Trophoblast cell (in vitro differentiated cells and primary cell): Measurements from ENCODE around the gene TLE4.

Experiments used
- DNase-seq, 2 donors: peaks; one replicate each; pipeline ENCODE4 v3.0.0-alpha.2; 2016
- H2AFZ ChIP-seq: 2 replicates; pipeline ENCODE4 v1.6.1; 2013; ENCODE audit warnings: low read length, moderate library complexity, mild to moderate bottlenecking; ENCODE audit not compliant: insufficient read depth, poor library complexity
- H2AK5ac ChIP-seq: 2 replicates; pipeline ENCODE4 v1.6.1; 2013; ENCODE audit warnings: mild to moderate bottlenecking, low read length
- H2BK120ac ChIP-seq: 2 replicates; pipeline ENCODE4 v1.6.1; 2013; ENCODE audit warnings: low read length, mild to moderate bottlenecking, moderate library complexity; ENCODE audit not compliant: insufficient read depth, poor library complexity
- H2BK12ac ChIP-seq: 2 replicates; pipeline ENCODE4 v1.6.1; 2013; ENCODE audit warnings: mild to moderate bottlenecking, low read length, moderate library complexity
- H2BK5ac ChIP-seq: 2 replicates; pipeline ENCODE4 v1.6.1; 2013; ENCODE audit warnings: low read length, low read depth, moderate library complexity, mild to moderate bottlenecking; ENCODE audit not compliant: poor library complexity
- H3K14ac ChIP-seq: 2 replicates; pipeline ENCODE4 v1.6.1; 2013; ENCODE audit warnings: mild to moderate bottlenecking, low read length
- H3K18ac ChIP-seq: 2 replicates; pipeline ENCODE4 v1.6.1; 2013; ENCODE audit warnings: mild to moderate bottlenecking, low read length
- H3K23ac ChIP-seq: 2 replicates; pipeline ENCODE4 v1.6.1; 2013; ENCODE audit warnings: low read length
- H3K27ac ChIP-seq: 2 replicates; pipeline ENCODE4 v1.5.1; 2013; ENCODE audit warnings: low read depth, mild to moderate bottlenecking, inconsistent platforms, low read length, moderate library complexity
- H3K27me3 ChIP-seq: 2 replicates; pipeline ENCODE4 v1.6.1; 2013; ENCODE audit warnings: inconsistent platforms, mild to moderate bottlenecking, low read length, moderate library complexity; ENCODE audit not compliant: insufficient read depth
- H3K36me3 ChIP-seq, 2 experiments: 1 replicate in 1 of 2; 2 replicates in 1 of 2; pipeline ENCODE4 v1.6.1; 2013; ENCODE audit warnings: low read length in 2 of 2, mild to moderate bottlenecking in 2 of 2, moderate library complexity in 1 of 2; ENCODE audit not compliant: insufficient read depth in 2 of 2, control insufficient read depth in 1 of 2
- H3K4ac ChIP-seq: 2 replicates; pipeline ENCODE4 v1.6.1; 2013; ENCODE audit warnings: low read depth, mild to moderate bottlenecking, low read length, moderate library complexity
- H3K4me1 ChIP-seq, 2 experiments: 1 replicate in 1 of 2; 2 replicates in 1 of 2; pipeline ENCODE4 v1.6.1; 2013; ENCODE audit warnings: low read length in 2 of 2, mild to moderate bottlenecking in 2 of 2, moderate library complexity in 1 of 2; ENCODE audit not compliant: insufficient read depth in 2 of 2, control insufficient read depth in 1 of 2
- H3K4me2 ChIP-seq: 2 replicates; pipeline ENCODE4 v1.6.1; 2013; ENCODE audit warnings: inconsistent platforms, mild to moderate bottlenecking, low read length, moderate library complexity
- H3K4me3 ChIP-seq: 2 replicates; pipeline ENCODE4 v1.5.1; 2013; ENCODE audit warnings: mild to moderate bottlenecking, low read depth, low read length, inconsistent platforms
- H3K79me1 ChIP-seq: one replicate; pipeline ENCODE4 v1.6.1; 2013; ENCODE audit warnings: low read length
- H3K79me2 ChIP-seq: 2 replicates; pipeline ENCODE4 v1.6.1; 2013; ENCODE audit warnings: low read length, mild to moderate bottlenecking; ENCODE audit not compliant: control insufficient read depth, insufficient read depth, poor library complexity
- H3K9ac ChIP-seq: 2 replicates; pipeline ENCODE4 v1.6.1; 2013; ENCODE audit warnings: mild to moderate bottlenecking, low read length
- H3K9me3 ChIP-seq: 2 replicates; pipeline ENCODE4 v1.6.1; 2013; ENCODE audit warnings: low read depth, mild to moderate bottlenecking, control low read depth, inconsistent platforms, low read length; ENCODE audit not compliant: insufficient read depth
- H4K12ac ChIP-seq: 2 replicates; pipeline ENCODE4 v1.6.1; 2013; ENCODE audit warnings: low read depth, mild to moderate bottlenecking, low read length, moderate library complexity
- H4K8ac ChIP-seq: 2 replicates; pipeline ENCODE4 v1.6.1; 2013; ENCODE audit warnings: low read depth, mild to moderate bottlenecking, low read length, moderate library complexity
- H4K91ac ChIP-seq: one replicate; pipeline ENCODE4 v1.6.1; 2013; ENCODE audit warnings: low read depth, mild to moderate bottlenecking, low read length, moderate library complexity
- WGBS: extraction: QIAGEN DNeasy Blood & Tissue Kit; methylation state at CpG from one replicate; pipeline ENCODE4 v1.1.7; 2013; ENCODE audit warnings: missing lambda C conversion rate; ENCODE audit not compliant: insufficient read length, insufficient coverage; ENCODE audit errors: extremely low coverage; 5-methylcytosine and 5-hydroxymethylcytosine counted together

Gene TLE4

GRCh38 chr9:79610791-79611614 lies 39.2 kb downstream of the TLE4 start:
- Histone ChIP-seq H2AK5ac (no peak overlapping the region), H2BK12ac (no peak overlapping the region), H3K79me2 (peaks cover 2% of the 10 kb centered on the region), H3K4ac (peak overlapping the region; percentile 83), H3K4me1 (peaks cover 4 to 7% of the 10 kb centered on the region in 2 experiments), H4K12ac (no peak overlapping the region), H3K9ac (no peak overlapping the region), H3K4me3 (no peak overlapping the region), H4K91ac (no peak overlapping the region), H3K4me2 (no peak overlapping the region), H2BK120ac (no peak overlapping the region), H3K27ac (no peak overlapping the region), H3K14ac (no peak overlapping the region), H3K36me3 (peaks cover 0 to 4% of the 10 kb centered on the region in 2 experiments), H2AFZ (no peak overlapping the region), H2BK5ac (no peak overlapping the region), H3K23ac (no peak overlapping the region), H3K9me3 (no peaks in the 10 kb centered on the region), H3K18ac (no peak overlapping the region), H4K8ac (no peak overlapping the region), H3K27me3 (no peaks in the 10 kb centered on the region), H3K79me1 (no peaks in the 10 kb centered on the region)
- WGBS = no CpG with 5 or more reads among the region's 4 CpGs
- peak in 1 of 2 donors; percentile 45 for DNase-seq

- peaks cover 0 to 6% of the 10 kb centered on the region in 2 experiments for H3K36me3 ChIP-seq
- DNase-seq = no peak
- H3K14ac ChIP-seq = no peak overlapping the region
- no peaks in the 10 kb centered on the region for H3K27me3 ChIP-seq
- WGBS = no CpG with 5 or more reads among the region's 3 CpGs
- no peak overlapping the region for H3K23ac ChIP-seq
- peaks cover 4 to 7% of the 10 kb centered on the region in 2 experiments for H3K4me1 ChIP-seq
- no peak overlapping the region for H2AK5ac ChIP-seq
- H3K9me3 ChIP-seq = no peaks in the 10 kb centered on the region
- no peak overlapping the region for H3K18ac ChIP-seq
- no peak overlapping the region for H3K4ac ChIP-seq
- H2BK120ac ChIP-seq = no peak overlapping the region
- H4K91ac ChIP-seq = no peak overlapping the region
- H3K79me2 ChIP-seq = peaks cover 2% of the 10 kb centered on the region
- no peak overlapping the region for H4K12ac ChIP-seq
- H3K4me3 ChIP-seq = no peak overlapping the region
- H3K4me2 ChIP-seq = no peak overlapping the region
- H4K8ac ChIP-seq = no peak overlapping the region
- no peaks in the 10 kb centered on the region for H3K79me1 ChIP-seq
- H3K9ac ChIP-seq = no peak overlapping the region
- no peak overlapping the region for H2AFZ ChIP-seq
- no peak overlapping the region for H3K27ac ChIP-seq
- H2BK12ac ChIP-seq = no peak overlapping the region
- H2BK5ac ChIP-seq = no peak overlapping the region
Observed at GRCh38 chr9:79613145-79613544, 41.4 kb downstream of the TLE4 start.

DNA sequence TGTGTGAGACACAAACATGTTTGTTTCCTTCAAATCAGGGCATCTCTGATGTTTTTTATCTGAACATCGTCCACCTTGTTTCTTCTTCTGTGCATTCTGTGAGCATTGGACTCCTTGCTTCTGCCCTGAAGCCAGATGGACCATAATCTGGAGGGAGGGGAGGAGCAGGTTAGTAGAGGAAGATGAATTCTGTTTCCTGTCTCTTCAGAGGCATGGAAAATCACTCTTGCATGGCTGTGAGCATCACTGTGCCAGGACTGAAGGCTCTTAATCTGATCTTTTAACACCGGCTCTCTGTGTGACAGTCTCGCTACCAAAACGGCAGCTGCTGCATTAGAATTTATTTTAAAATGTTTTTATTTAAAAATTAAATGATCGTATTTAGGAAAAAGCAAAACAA lies 43.3 kb downstream of the TLE4 start:
- no peak overlapping the region for H3K4me2 ChIP-seq
- H2BK5ac ChIP-seq = no peak overlapping the region
- peaks cover 0 to 9% of the 10 kb centered on the region in 2 experiments for H3K36me3 ChIP-seq
- no peak overlapping the region for H4K91ac ChIP-seq
- H3K4me1 ChIP-seq = peaks cover 4 to 7% of the 10 kb centered on the region in 2 experiments
- H4K12ac ChIP-seq = no peak overlapping the region
- DNase-seq = no peak
- H3K79me2 ChIP-seq = peaks cover 4% of the 10 kb centered on the region
- H3K23ac ChIP-seq = no peak overlapping the region
- no peak overlapping the region for H4K8ac ChIP-seq
- no CpG with 5 or more reads among the region's 5 CpGs for WGBS
- no peak overlapping the region for H3K4ac ChIP-seq
- no peak overlapping the region for H3K27ac ChIP-seq
- H3K4me3 ChIP-seq = no peak overlapping the region
- H2AFZ ChIP-seq = no peak overlapping the region
- H3K18ac ChIP-seq = no peak overlapping the region
- H2BK120ac ChIP-seq = no peak overlapping the region
- no peaks in the 10 kb centered on the region for H3K79me1 ChIP-seq
- no peaks in the 10 kb centered on the region for H3K27me3 ChIP-seq
- no peak overlapping the region for H3K9ac ChIP-seq
- H3K14ac ChIP-seq = no peak overlapping the region
- no peak overlapping the region for H2BK12ac ChIP-seq
- no peak overlapping the region for H2AK5ac ChIP-seq
- H3K9me3 ChIP-seq = no peaks in the 10 kb centered on the region

DNA sequence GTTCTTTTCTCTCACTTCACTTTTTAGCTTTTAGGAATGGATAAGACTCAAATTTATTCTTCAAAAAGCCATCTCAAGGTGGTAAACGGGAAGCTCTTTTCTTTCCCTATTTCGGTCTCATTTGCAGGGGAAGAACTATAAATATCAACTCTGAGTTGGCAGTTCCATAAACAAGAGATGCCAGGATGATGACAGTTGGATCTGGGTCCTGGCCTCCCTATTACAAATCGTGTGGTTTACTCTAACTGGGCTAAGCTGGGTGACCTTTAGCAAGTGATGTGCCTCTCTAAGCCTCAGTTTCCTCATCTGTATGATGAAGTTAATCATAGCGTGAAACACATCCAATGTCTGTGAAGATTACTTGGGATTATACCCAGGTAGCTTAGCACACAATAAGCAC lies 44.2 kb downstream of the TLE4 start:
- no peak for DNase-seq
- H3K9me3 ChIP-seq = no peaks in the 10 kb centered on the region
- H3K79me2 ChIP-seq = peaks cover 5% of the 10 kb centered on the region
- H2BK5ac ChIP-seq = no peak overlapping the region
- H3K4me3 ChIP-seq = no peak overlapping the region
- no peak overlapping the region for H2AK5ac ChIP-seq
- H4K12ac ChIP-seq = no peak overlapping the region
- H4K91ac ChIP-seq = no peak overlapping the region
- no peak overlapping the region for H3K4me2 ChIP-seq
- H3K4ac ChIP-seq = peak overlapping the region; percentile 88
- H3K9ac ChIP-seq = no peak overlapping the region
- no peaks in the 10 kb centered on the region for H3K27me3 ChIP-seq
- H2BK120ac ChIP-seq = no peak overlapping the region
- H3K18ac ChIP-seq = peak overlapping the region; percentile 18
- no peak overlapping the region for H2BK12ac ChIP-seq
- no peak overlapping the region for H3K14ac ChIP-seq
- no peaks in the 10 kb centered on the region for H3K79me1 ChIP-seq
- H3K4me1 ChIP-seq = peaks cover 2 to 3% of the 10 kb centered on the region in 2 experiments
- H3K23ac ChIP-seq = no peak overlapping the region
- no peak overlapping the region for H3K27ac ChIP-seq
- no CpG with 5 or more reads among the region's 4 CpGs for WGBS
- no peak overlapping the region for H4K8ac ChIP-seq
- peaks cover 0 to 9% of the 10 kb centered on the region in 2 experiments for H3K36me3 ChIP-seq
- H2AFZ ChIP-seq = no peak overlapping the region
